Neural crest cell (in vitro differentiated cells): ENCODE data around the gene C9orf43. TPM values are rescaled to one million over a fixed set of nuclear protein-coding genes. Genes with fewer than 3 reads are reported as not detected.
"Not testable (repeated sequence)": the region's sequence is repeated elsewhere in the genome, so short reads cannot be mapped to it uniquely, and the experiment has no call there.

ENCODE experiments used
- DNase-seq: peaks from one replicate; pipeline ENCODE4 v3.0.0; 2021; ENCODE audit warnings: low read depth, mixed read lengths, low spot score
- H3K27ac Mint-ChIP-seq: one replicate; pipeline ENCODE4 v1.8.0; 2021; ENCODE audit warnings: mild to moderate bottlenecking, mixed read lengths; ENCODE audit not compliant: unreplicated experiment
- H3K27me3 Mint-ChIP-seq: 2 replicates; pipeline ENCODE4 v1.8.0; 2021; ENCODE audit warnings: low read depth, mild to moderate bottlenecking, mixed read lengths
- H3K36me3 Mint-ChIP-seq: 2 replicates; pipeline ENCODE4 v1.8.0; 2021; ENCODE audit warnings: low read depth, mild to moderate bottlenecking, mixed read lengths
- H3K4me1 Mint-ChIP-seq: 2 replicates; pipeline ENCODE4 v1.8.0; 2021; ENCODE audit warnings: mixed read lengths
- H3K4me3 Mint-ChIP-seq: one replicate; pipeline ENCODE4 v1.8.0; 2021; ENCODE audit warnings: mild to moderate bottlenecking, mixed read lengths
- H3K9me3 Mint-ChIP-seq: 2 replicates; pipeline ENCODE4 v1.8.0; 2021; ENCODE audit warnings: mixed read lengths
- long read RNA-seq: library from polyadenylated mRNA; unstranded; transcript quantifications from one replicate; pipeline ENCODE4 v2.0.0, GENCODE V29; 2020
- total RNA-seq: library from RNA; stranded (reverse); gene quantifications from 2 replicates; pipeline ENCODE4 v1.2.1, GENCODE V29; 2021
- TF ChIP-seq, protein P1 (sequence below): fragments of 200-600 bp; sonication (generic); conservative IDR thresholded peaks from 2 replicates; pipeline ENCODE4 v1.5.0; 2021; ENCODE audit warnings: antibody characterized with exemption, mild to moderate bottlenecking

C9orf43 gene, protein sequence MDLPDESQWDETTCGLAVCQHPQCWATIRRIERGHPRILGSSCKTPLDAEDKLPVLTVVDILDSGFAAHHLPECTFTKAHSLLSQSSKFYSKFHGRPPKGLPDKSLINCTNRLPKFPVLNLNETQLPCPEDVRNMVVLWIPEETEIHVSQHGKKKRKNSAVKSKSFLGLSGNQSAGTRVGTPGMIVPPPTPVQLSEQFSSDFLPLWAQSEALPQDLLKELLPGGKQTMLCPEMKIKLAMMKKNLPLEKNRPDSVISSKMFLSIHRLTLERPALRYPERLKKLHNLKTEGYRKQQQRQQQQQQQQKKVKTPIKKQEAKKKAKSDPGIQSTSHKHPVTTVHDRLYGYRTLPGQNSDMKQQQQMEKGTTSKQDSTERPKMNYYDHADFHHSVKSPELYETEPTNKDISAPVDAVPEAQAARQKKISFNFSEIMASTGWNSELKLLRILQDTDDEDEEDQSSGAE
- total RNA-seq: 0.68 and 0.77 TPM in 2 replicates
- long read RNA-seq, partial matches to known transcripts: 0 of 2 reads
- long read RNA-seq, other reads (novel, unspliced or antisense): 2 of 2 reads

DNA sequence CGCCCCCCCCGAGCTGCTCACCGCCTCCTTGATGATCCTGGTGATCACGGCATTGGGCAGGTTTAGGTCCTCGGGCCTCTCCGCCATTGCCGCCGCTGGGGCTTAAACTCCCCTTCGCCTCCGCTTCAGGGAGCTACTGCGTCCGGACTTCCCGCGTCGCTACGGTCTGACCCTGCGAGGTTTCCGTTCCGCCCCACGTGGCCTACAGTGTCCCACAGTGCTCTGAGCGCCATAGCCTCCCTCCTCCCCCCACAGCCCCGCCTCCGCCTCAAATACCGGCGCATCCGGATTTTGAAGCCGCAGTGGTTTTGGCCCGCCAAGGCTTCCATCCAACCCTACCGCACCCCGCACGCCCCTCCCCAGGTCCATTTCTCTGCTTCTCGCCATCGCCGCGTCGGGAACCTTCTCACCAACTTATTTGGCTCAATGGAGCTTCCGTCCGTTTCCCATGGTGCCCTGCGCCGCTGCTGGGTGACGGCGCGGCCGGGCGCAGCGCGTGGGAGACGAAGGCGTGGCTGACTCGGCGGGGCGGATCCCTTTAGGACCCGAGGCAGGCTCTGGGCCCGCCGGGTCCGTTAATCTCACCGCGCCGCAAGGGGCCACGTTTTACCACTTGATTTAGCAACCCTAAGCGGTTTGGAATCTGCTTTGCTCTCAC lies at the start of gene C9orf43, which contains the start of gene POLE3:
Gene C9orf43 (plus strand): TSS at position 541 of the 658 bp plus-strand sequence. CDS start 2,747 bp downstream, outside the sequence.
Gene POLE3 (minus strand): TSS at position 469 of the 658 bp plus-strand sequence. CDS start 382 bp downstream, at position 87.
- Mint-ChIP-seq H3K36me3 (peaks cover 11% of the 10 kb centered on the region), H3K27ac (peak within 1 kb of the TSS; percentile 100), H3K4me1 (peaks cover 38% of the 10 kb centered on the region), H3K4me3 (peak within 1 kb of the TSS; percentile 99), H3K27me3 (no peaks in the 10 kb centered on the region), H3K9me3 (no peaks in the 10 kb centered on the region)
- peak; percentile 91 for DNase-seq
- TF ChIP-seq, protein P1, sequence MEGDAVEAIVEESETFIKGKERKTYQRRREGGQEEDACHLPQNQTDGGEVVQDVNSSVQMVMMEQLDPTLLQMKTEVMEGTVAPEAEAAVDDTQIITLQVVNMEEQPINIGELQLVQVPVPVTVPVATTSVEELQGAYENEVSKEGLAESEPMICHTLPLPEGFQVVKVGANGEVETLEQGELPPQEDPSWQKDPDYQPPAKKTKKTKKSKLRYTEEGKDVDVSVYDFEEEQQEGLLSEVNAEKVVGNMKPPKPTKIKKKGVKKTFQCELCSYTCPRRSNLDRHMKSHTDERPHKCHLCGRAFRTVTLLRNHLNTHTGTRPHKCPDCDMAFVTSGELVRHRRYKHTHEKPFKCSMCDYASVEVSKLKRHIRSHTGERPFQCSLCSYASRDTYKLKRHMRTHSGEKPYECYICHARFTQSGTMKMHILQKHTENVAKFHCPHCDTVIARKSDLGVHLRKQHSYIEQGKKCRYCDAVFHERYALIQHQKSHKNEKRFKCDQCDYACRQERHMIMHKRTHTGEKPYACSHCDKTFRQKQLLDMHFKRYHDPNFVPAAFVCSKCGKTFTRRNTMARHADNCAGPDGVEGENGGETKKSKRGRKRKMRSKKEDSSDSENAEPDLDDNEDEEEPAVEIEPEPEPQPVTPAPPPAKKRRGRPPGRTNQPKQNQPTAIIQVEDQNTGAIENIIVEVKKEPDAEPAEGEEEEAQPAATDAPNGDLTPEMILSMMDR: no peak

DNA sequence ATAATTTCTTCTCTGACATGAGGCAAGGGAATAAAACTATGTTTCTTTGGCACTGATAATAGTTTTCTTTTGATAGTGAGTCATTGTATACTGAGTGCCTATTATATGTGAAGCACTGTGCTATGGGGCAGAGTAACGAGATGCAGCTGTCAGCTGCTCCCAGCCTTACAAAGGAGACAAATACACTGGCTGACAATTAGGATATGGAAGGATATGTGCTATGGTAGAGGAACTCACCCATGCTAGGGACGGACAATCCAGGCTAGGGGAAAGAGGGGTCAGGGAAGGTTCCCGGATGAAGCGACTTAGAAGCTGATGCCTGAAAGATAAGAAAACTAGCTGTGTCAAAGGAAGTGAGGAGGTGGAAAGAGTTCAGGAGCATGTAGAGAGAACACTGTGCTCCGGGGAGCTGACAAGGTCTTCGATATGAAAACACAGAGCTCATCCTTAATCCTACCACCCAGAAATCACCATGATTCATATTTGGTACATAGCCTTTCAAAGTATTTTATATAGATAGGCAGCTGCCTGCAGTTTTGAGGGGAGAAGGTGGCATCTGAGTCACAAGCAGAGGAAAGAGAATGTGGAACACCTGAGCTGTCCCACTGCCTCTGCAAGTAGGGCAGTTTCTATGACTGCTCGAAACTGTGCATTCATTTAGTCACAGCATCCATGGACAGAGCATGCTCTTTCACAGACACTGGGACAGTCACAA lies 49.1 kb upstream of the C9orf43 start:
- no peak overlapping the region for H3K4me3 Mint-ChIP-seq
- peak overlapping the region; percentile 52 for H3K27ac Mint-ChIP-seq
- TF ChIP-seq, protein P1: no peak
- no peaks in the 10 kb centered on the region for H3K36me3 Mint-ChIP-seq
- no peaks in the 10 kb centered on the region for H3K9me3 Mint-ChIP-seq
- peaks cover 6% of the 10 kb centered on the region for H3K4me1 Mint-ChIP-seq
- no peak for DNase-seq
- peaks cover 23% of the 10 kb centered on the region for H3K27me3 Mint-ChIP-seq

DNA sequence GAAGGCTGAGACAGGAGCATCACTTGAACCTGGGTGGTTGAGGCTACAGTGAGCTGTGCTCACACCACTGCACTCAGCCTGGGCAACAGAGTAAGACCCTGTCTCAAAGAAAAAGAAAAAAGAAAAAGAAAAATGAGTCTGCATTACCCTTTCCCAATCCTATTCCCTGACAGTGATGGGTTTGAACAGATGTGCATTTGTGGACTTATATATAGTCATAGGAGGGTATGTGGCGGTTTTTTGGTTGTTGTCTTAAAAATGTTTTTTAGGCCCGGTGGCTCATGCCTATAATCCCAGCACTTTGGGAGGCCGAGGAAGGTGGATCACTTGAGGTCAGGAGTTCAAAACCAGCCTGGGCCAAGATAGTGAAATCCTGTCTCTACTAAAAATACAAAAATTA lies 47.2 kb upstream of the C9orf43 start:
- no peak for DNase-seq
- Mint-ChIP-seq H3K27ac (no peak overlapping the region), H3K4me1 (peaks cover 6% of the 10 kb centered on the region), H3K27me3 (peaks cover 16% of the 10 kb centered on the region), H3K4me3 (no peak overlapping the region), H3K9me3 (no peaks in the 10 kb centered on the region), H3K36me3 (no peaks in the 10 kb centered on the region)
- TF ChIP-seq, protein P1: no peak

DNA sequence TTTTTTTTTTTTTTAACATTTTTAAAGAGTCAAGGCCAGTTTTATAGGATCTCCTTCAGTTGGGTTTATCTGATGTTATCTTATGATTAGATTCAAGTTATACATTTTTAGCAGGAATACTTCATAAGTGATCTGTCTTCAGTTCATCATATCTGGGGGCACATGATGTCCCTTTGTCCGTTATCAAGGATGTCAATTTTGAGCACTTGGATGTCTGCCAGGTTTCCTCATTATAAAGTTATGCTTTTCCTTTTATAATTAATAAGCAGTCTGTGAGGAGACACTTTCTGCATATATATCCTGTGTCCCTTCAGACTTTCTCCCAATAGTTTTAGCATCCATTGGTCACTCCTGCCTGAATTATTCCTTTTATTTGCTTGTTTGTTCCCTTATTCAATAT lies 45.6 kb upstream of the C9orf43 start:
- Mint-ChIP-seq H3K36me3 (no peaks in the 10 kb centered on the region), H3K4me3 (no peak overlapping the region), H3K27ac (no peak overlapping the region), H3K27me3 (peaks cover 10% of the 10 kb centered on the region), H3K9me3 (no peaks in the 10 kb centered on the region), H3K4me1 (peaks cover 6% of the 10 kb centered on the region)
- TF ChIP-seq, protein P1: no peak
- DNase-seq: no peak

DNA sequence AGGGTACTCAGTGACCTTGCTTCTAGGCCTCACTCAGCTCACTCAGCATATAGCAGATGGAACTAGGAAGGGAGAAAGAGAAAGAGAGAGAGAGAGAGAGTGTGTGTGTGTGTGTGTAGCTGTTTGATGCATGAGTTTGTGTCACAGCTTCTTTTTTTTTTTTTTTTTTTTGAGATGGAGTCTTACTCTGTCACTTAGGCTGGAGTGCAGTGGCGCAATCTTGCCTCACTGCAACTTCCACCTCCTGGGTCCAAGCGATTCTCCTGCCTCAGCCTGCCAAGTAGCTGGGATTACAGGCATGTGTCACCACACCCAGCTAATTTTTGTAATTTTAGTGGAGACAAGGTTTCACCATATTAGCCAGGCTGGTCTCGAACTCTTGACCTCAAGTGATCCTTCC lies 44.9 kb upstream of the C9orf43 start:
- not testable (repeated sequence) for H3K4me1 Mint-ChIP-seq, H3K4me3 Mint-ChIP-seq, H3K27ac Mint-ChIP-seq, H3K36me3 Mint-ChIP-seq, DNase-seq, H3K27me3 Mint-ChIP-seq, H3K9me3 Mint-ChIP-seq
